Caco-2 (cell line): ENCODE data around the gene SVIL. TPM values are rescaled to one million over a fixed set of nuclear protein-coding genes. Genes with fewer than 3 reads are reported as not detected.

Experiments used
- BruUV-seq: library from RNA; stranded (reverse); fragments of 400-500 nt; replicated peaks from 2 replicates; lab custom pipeline; 2021; lab: Mats Ljungman, UMichigan
- CTCF ChIA-PET: fragments of 300-600 bp; sonication (Branson Sonifier 250); formaldehyde crosslinking; loops from one replicate; lab custom pipeline; 2022; ENCODE audit warnings: antibody characterized with exemption; lab: Charles Lee
- POLR2A ChIA-PET: fragments of 300-600 bp; sonication (Branson Sonifier 250); formaldehyde crosslinking; loops from one replicate; lab custom pipeline; 2022; ENCODE audit warnings: antibody characterized with exemption; lab: Charles Lee
- DNase-seq, 2 experiments: peaks; one replicate each; pipeline versions ENCODE4 v3.0.0 to v3.0.0-alpha.2; 2020 to 2022
- H3K27me3 ChIP-seq: replicated peaks from 2 replicates; pipeline ENCODE4 v1.6.0; 2011; ENCODE audit warnings: low read length; ENCODE audit not compliant: control insufficient read depth, insufficient read depth
- H3K36me3 ChIP-seq: 2 replicates; pipeline ENCODE4 v1.5.1; 2011; ENCODE audit warnings: low read length; ENCODE audit not compliant: control insufficient read depth, insufficient read depth
- H3K4me1 ChIP-seq: fragments of 250-450 bp; sonication (Bioruptor Pico); 2 replicates; pipeline ENCODE4 v1.5.1; 2020; ENCODE audit warnings: mild to moderate bottlenecking
- H3K4me3 ChIP-seq: 2 replicates; pipeline ENCODE4 v1.5.1; 2011; ENCODE audit warnings: low read depth, mild to moderate bottlenecking, control low read depth, low read length
- H3K9me3 ChIP-seq: fragments of 250-450 bp; sonication (Bioruptor Pico); 2 replicates; pipeline ENCODE4 v1.5.1; 2020; ENCODE audit warnings: mild to moderate bottlenecking, moderate library complexity
- H3K27ac Mint-ChIP-seq: one replicate; pipeline ENCODE4 v1.8.0; 2022; ENCODE audit warnings: mixed read lengths; ENCODE audit not compliant: unreplicated experiment
- H3K27me3 Mint-ChIP-seq: one replicate; pipeline ENCODE4 v1.8.0; 2022; ENCODE audit warnings: mixed read lengths; ENCODE audit not compliant: insufficient read depth, unreplicated experiment
- H3K36me3 Mint-ChIP-seq: one replicate; pipeline ENCODE4 v1.8.0; 2022; ENCODE audit warnings: mild to moderate bottlenecking, mixed read lengths; ENCODE audit not compliant: insufficient read depth, unreplicated experiment
- H3K4me1 Mint-ChIP-seq: one replicate; pipeline ENCODE4 v1.8.0; 2022; ENCODE audit warnings: low read depth, mixed read lengths; ENCODE audit not compliant: unreplicated experiment
- H3K4me3 Mint-ChIP-seq: one replicate; pipeline ENCODE4 v1.8.0; 2022; ENCODE audit warnings: mild to moderate bottlenecking, moderate library complexity, mixed read lengths; ENCODE audit not compliant: unreplicated experiment
- H3K9me3 Mint-ChIP-seq: one replicate; pipeline ENCODE4 v1.8.0; 2022; ENCODE audit warnings: mixed read lengths; ENCODE audit not compliant: unreplicated experiment
- intact Hi-C: fragments of 100-400 bp; cut with micrococcal nuclease; formaldehyde crosslinking; loops from one replicate; pipeline ENCODE4 v1.10.0; 2022; ENCODE audit not compliant: unreplicated experiment
- total RNA-seq: library from RNA; stranded (reverse); gene quantifications from 2 replicates; pipeline ENCODE4 v1.2.3, GENCODE V29; 2022
- TF ChIP-seq, protein P1 (sequence below), 2 experiments: fragments of 200-600 bp in 1 of 2; IDR thresholded peaks; 1 replicate in 1 of 2; 2 replicates in 1 of 2; pipeline versions ENCODE4 v1.5.1 to v1.8.0; 2011 to 2022; ENCODE audit warnings: antibody characterized with exemption in 1 of 2, control low read depth in 1 of 2, inconsistent platforms in 1 of 2, low read depth in 1 of 2, low read length in 1 of 2, mild to moderate bottlenecking in 1 of 2, moderate library complexity in 1 of 2; ENCODE audit not compliant: insufficient read depth in 1 of 2, severe bottlenecking in 1 of 2, unreplicated experiment in 1 of 2

Gene SVIL
- total RNA-seq, 1 experiment from 2014 or later: 54.4 TPM

DNA sequence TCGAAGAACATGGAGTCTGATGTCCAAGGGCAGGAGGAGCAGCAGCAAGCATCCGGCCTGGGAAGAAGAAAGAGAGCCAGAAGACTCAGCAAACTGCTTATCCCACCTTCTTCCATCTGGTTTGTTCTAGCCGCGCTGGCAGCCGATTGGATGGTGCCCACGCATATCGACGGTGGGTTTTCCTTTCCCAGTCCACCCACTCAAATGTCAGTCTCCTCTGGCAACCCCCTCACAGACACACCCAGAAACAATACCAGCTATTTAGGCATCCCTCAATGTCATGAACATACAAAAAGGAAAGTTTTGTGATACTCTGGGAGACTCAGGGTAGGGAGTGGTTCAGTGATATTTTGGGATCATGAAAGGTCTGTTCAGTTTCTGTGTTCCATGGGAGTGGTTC is 206.3 kb downstream of the SVIL start:
- no peaks in the 10 kb centered on the region for H3K9me3 Mint-ChIP-seq
- Histone ChIP-seq H3K27me3 (no peaks in the 10 kb centered on the region), H3K4me1 (no peaks in the 10 kb centered on the region), H3K4me3 (no peak overlapping the region), H3K36me3 (peaks cover 3% of the 10 kb centered on the region; the same call in 1 of the 2 replicates), H3K9me3 (no peaks in the 10 kb centered on the region)
- no peaks in the 10 kb centered on the region for H3K27me3 Mint-ChIP-seq
- H3K36me3 Mint-ChIP-seq: peaks cover 21% of the 10 kb centered on the region
- TF ChIP-seq, protein P1, sequence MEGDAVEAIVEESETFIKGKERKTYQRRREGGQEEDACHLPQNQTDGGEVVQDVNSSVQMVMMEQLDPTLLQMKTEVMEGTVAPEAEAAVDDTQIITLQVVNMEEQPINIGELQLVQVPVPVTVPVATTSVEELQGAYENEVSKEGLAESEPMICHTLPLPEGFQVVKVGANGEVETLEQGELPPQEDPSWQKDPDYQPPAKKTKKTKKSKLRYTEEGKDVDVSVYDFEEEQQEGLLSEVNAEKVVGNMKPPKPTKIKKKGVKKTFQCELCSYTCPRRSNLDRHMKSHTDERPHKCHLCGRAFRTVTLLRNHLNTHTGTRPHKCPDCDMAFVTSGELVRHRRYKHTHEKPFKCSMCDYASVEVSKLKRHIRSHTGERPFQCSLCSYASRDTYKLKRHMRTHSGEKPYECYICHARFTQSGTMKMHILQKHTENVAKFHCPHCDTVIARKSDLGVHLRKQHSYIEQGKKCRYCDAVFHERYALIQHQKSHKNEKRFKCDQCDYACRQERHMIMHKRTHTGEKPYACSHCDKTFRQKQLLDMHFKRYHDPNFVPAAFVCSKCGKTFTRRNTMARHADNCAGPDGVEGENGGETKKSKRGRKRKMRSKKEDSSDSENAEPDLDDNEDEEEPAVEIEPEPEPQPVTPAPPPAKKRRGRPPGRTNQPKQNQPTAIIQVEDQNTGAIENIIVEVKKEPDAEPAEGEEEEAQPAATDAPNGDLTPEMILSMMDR (IDR thresholded peaks at IDR 0.05; ENCODE audit: insufficient read depth in 1 of 2, low read depth in 1 of 2, low read length in 1 of 2, severe bottlenecking in 1 of 2, unreplicated experiment in 1 of 2): no peak
- ChIA-PET POLR2A (no interaction called here), CTCF (no interaction called here)
- no peak overlapping the region for H3K27ac Mint-ChIP-seq
- BruUV-seq: no TSS peak
- H3K4me3 Mint-ChIP-seq: no peak overlapping the region
- intact Hi-C loops: no loop called here
- H3K4me1 Mint-ChIP-seq: no peaks in the 10 kb centered on the region
- no peak for DNase-seq

- TF ChIP-seq, protein P1 (IDR thresholded peaks at IDR 0.05; ENCODE audit: insufficient read depth in 1 of 2, low read depth in 1 of 2, low read length in 1 of 2, severe bottlenecking in 1 of 2, unreplicated experiment in 1 of 2): no peak
- H3K36me3 Mint-ChIP-seq: peaks cover 26% of the 10 kb centered on the region
- Histone ChIP-seq H3K4me3 (no peak overlapping the region), H3K4me1 (peaks cover 3% of the 10 kb centered on the region), H3K9me3 (no peaks in the 10 kb centered on the region), H3K27me3 (no peaks in the 10 kb centered on the region), H3K36me3 (peaks cover 3% of the 10 kb centered on the region; the same call in 1 of the 2 replicates)
- no peaks in the 10 kb centered on the region for H3K9me3 Mint-ChIP-seq
- no peak overlapping the region for H3K27ac Mint-ChIP-seq
- intact Hi-C loops: no loop called here
- ChIA-PET POLR2A (no interaction called here), CTCF (no interaction called here)
- H3K27me3 Mint-ChIP-seq: no peaks in the 10 kb centered on the region
- no TSS peak for BruUV-seq
- H3K4me3 Mint-ChIP-seq: no peak overlapping the region
- peaks cover 1% of the 10 kb centered on the region for H3K4me1 Mint-ChIP-seq
- no peak for DNase-seq
Measured at GRCh38 chr10:29427667-29428066, 207.1 kb downstream of the SVIL start.

GRCh38 chr10:29426420-29426819 is 208.4 kb downstream of the SVIL start:
- no peaks in the 10 kb centered on the region for H3K9me3 ChIP-seq
- H3K9me3 Mint-ChIP-seq: no peaks in the 10 kb centered on the region
- peaks cover 3% of the 10 kb centered on the region for H3K36me3 ChIP-seq
- CTCF ChIA-PET: no interaction called here
- BruUV-seq: no TSS peak
- H3K27ac Mint-ChIP-seq: no peak overlapping the region
- H3K4me3 Mint-ChIP-seq: no peak overlapping the region
- H3K4me3 ChIP-seq: no peak overlapping the region
- intact Hi-C loops: no loop called here
- no peaks in the 10 kb centered on the region for H3K27me3 ChIP-seq
- peaks cover 15% of the 10 kb centered on the region for H3K4me1 ChIP-seq
- no peaks in the 10 kb centered on the region for H3K27me3 Mint-ChIP-seq
- POLR2A ChIA-PET: no interaction called here
- TF ChIP-seq, protein P1 (IDR thresholded peaks at IDR 0.05; ENCODE audit: insufficient read depth in 1 of 2, low read depth in 1 of 2, low read length in 1 of 2, severe bottlenecking in 1 of 2, unreplicated experiment in 1 of 2): no peak
- no peak for DNase-seq
- H3K4me1 Mint-ChIP-seq: peaks cover 13% of the 10 kb centered on the region
- peaks cover 38% of the 10 kb centered on the region for H3K36me3 Mint-ChIP-seq
